ENCODE measurements around the gene SAPCD2.

GRCh38 chr9:137032858-137033257, 37.5 kb downstream of the SAPCD2 start:
- TF ChIP-seq CTCF (IDR thresholded peaks at IDR 0.05), result no peak
- TF ChIP-seq POLR2AphosphoS5 (IDR thresholded peaks at IDR 0.05), result no peak

All from prostate gland (tissue), 2 donors.